Measurements from ENCODE around the gene SYNC. TPM values are rescaled to one million over a fixed set of nuclear protein-coding genes. Genes with fewer than 3 reads are reported as not detected.
"Not testable (repeated sequence)": the region's sequence is repeated elsewhere in the genome, so short reads cannot be mapped to it uniquely, and the experiment has no call there.

SYNC gene
- total and polyA plus RNA-seq, 2 donors (not counting 1 experiment from before 2014, with no cell fraction given), result 50.9 to 58.1 TPM

- Histone ChIP-seq H3K27me3 (ENCODE audit: control insufficient read depth, insufficient read depth, low read length) (no peaks in the 10 kb centered on the region), H3K4me2 (ENCODE audit: extremely low read depth, insufficient read depth, low read length) (no peak overlapping the region), H3K4me1 (ENCODE audit: control insufficient read depth, extremely low read depth, insufficient read depth, low read length) (no peaks in the 10 kb centered on the region), H3K79me2 (ENCODE audit: control insufficient read depth, insufficient read depth, low read length) (no peaks in the 10 kb centered on the region), H3K36me3 (ENCODE audit: control insufficient read depth, insufficient read depth, low read length) (no peaks in the 10 kb centered on the region), H3K4me3 (replicated peaks in 1 of 4; ENCODE audit: control extremely low read depth in 1 of 4, insufficient read depth in 1 of 4, low read depth in 3 of 4, low read length in 4 of 4) (no peak overlapping the region), H3K9ac (ENCODE audit: insufficient read depth, low read length) (no peak overlapping the region), H4K20me1 (ENCODE audit: control insufficient read depth, extremely low read depth, insufficient read depth, low read length) (no peaks in the 10 kb centered on the region), H3K27ac (ENCODE audit: insufficient read depth, low read length) (no peak overlapping the region), H3K9me3 (ENCODE audit: control insufficient read depth, insufficient read depth, low read depth, low read length) (no peaks in the 10 kb centered on the region), H2AFZ (ENCODE audit: low read length) (no peak overlapping the region)
- no peak for TF ChIP-seq EZH2 (IDR thresholded peaks at IDR 0.05; ENCODE audit: low read length, missing control alignments)
- TF ChIP-seq, protein P1, sequence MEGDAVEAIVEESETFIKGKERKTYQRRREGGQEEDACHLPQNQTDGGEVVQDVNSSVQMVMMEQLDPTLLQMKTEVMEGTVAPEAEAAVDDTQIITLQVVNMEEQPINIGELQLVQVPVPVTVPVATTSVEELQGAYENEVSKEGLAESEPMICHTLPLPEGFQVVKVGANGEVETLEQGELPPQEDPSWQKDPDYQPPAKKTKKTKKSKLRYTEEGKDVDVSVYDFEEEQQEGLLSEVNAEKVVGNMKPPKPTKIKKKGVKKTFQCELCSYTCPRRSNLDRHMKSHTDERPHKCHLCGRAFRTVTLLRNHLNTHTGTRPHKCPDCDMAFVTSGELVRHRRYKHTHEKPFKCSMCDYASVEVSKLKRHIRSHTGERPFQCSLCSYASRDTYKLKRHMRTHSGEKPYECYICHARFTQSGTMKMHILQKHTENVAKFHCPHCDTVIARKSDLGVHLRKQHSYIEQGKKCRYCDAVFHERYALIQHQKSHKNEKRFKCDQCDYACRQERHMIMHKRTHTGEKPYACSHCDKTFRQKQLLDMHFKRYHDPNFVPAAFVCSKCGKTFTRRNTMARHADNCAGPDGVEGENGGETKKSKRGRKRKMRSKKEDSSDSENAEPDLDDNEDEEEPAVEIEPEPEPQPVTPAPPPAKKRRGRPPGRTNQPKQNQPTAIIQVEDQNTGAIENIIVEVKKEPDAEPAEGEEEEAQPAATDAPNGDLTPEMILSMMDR (conservative IDR thresholded peaks at IDR 0.05 in 1 of 2, IDR thresholded peaks at IDR 0.05 in 1 of 2; ENCODE audit: low read depth in 1 of 2, low read length in 2 of 2), result no peak
- no peak for DNase-seq (ENCODE audit: low read depth in 2 of 2)
Observed at GRCh38 chr1:32713081-32713480, 10.5 kb upstream of the SYNC start.

- H3K4me1 ChIP-seq (ENCODE audit: control insufficient read depth, extremely low read depth, insufficient read depth, low read length); H2AFZ ChIP-seq (ENCODE audit: low read length); H3K27ac ChIP-seq (ENCODE audit: insufficient read depth, low read length); H3K79me2 ChIP-seq (ENCODE audit: control insufficient read depth, insufficient read depth, low read length); H3K36me3 ChIP-seq (ENCODE audit: control insufficient read depth, insufficient read depth, low read length); H3K27me3 ChIP-seq (ENCODE audit: control insufficient read depth, insufficient read depth, low read length); H3K9ac ChIP-seq (ENCODE audit: insufficient read depth, low read length); H3K9me3 ChIP-seq (ENCODE audit: control insufficient read depth, insufficient read depth, low read depth, low read length); H3K4me3 ChIP-seq (replicated peaks in 1 of 4; ENCODE audit: control extremely low read depth in 1 of 4, insufficient read depth in 1 of 4, low read depth in 3 of 4, low read length in 4 of 4); DNase-seq (ENCODE audit: low read depth in 2 of 2); H3K4me2 ChIP-seq (ENCODE audit: extremely low read depth, insufficient read depth, low read length); H4K20me1 ChIP-seq (ENCODE audit: control insufficient read depth, extremely low read depth, insufficient read depth, low read length): not testable (repeated sequence)
Observed at GRCh38 chr1:32711221-32711620, 8.7 kb upstream of the SYNC start.

GRCh38 chr1:32709476-32709875 is 6.9 kb upstream of the SYNC start:
- H3K9me3 ChIP-seq (ENCODE audit: control insufficient read depth, insufficient read depth, low read depth, low read length), result no peaks in the 10 kb centered on the region
- H3K4me3 ChIP-seq (replicated peaks in 1 of 4; ENCODE audit: control extremely low read depth in 1 of 4, insufficient read depth in 1 of 4, low read depth in 3 of 4, low read length in 4 of 4), result no peak overlapping the region
- H3K4me1 ChIP-seq (ENCODE audit: control insufficient read depth, extremely low read depth, insufficient read depth, low read length), result peaks cover under 1% of the 10 kb centered on the region
- no peak for DNase-seq (ENCODE audit: low read depth in 2 of 2)
- TF ChIP-seq EZH2 (IDR thresholded peaks at IDR 0.05; ENCODE audit: low read length, missing control alignments), result no peak
- TF ChIP-seq, protein P1 (conservative IDR thresholded peaks at IDR 0.05 in 1 of 2, IDR thresholded peaks at IDR 0.05 in 1 of 2; ENCODE audit: low read depth in 1 of 2, low read length in 2 of 2), result no peak
- H3K4me2 ChIP-seq (ENCODE audit: extremely low read depth, insufficient read depth, low read length), result no peak overlapping the region
- no peaks in the 10 kb centered on the region for H3K36me3 ChIP-seq (ENCODE audit: control insufficient read depth, insufficient read depth, low read length)
- H3K27ac ChIP-seq (ENCODE audit: insufficient read depth, low read length), result no peak overlapping the region
- H3K9ac ChIP-seq (ENCODE audit: insufficient read depth, low read length), result no peak overlapping the region
- H3K27me3 ChIP-seq (ENCODE audit: control insufficient read depth, insufficient read depth, low read length), result no peaks in the 10 kb centered on the region
- H4K20me1 ChIP-seq (ENCODE audit: control insufficient read depth, extremely low read depth, insufficient read depth, low read length), result no peaks in the 10 kb centered on the region
- H3K79me2 ChIP-seq (ENCODE audit: control insufficient read depth, insufficient read depth, low read length), result no peaks in the 10 kb centered on the region
- no peak overlapping the region for H2AFZ ChIP-seq (ENCODE audit: low read length)
